CD4-positive, alpha-beta T cell (primary cell): ENCODE measurements around the gene ZBTB47. TPM values are rescaled to one million over a fixed set of nuclear protein-coding genes. Genes with fewer than 3 reads are reported as not detected.
A peak's percentile ranks its signal among the peaks of the same experiment; 100 is the strongest.

Experiments used
- ATAC-seq: fragments of 200-7000 bp; cut with Tn5 transposase; one replicate; pipeline ENCODE4 v1.10.0; 2022; ENCODE audit warnings: mild to moderate bottlenecking; ENCODE audit not compliant: poor library complexity
- CTCF ChIA-PET: fragments of 350-600 bp; sonication (Branson Sonifier 250); formaldehyde crosslinking; loops from one replicate; lab custom pipeline; 2021; ENCODE audit warnings: antibody characterized with exemption, inconsistent platforms; lab: Charles Lee
- POLR2A ChIA-PET: fragments of 350-600 bp; sonication (Branson Sonifier 250); formaldehyde crosslinking; loops from one replicate; lab custom pipeline; 2021; ENCODE audit warnings: antibody characterized with exemption, inconsistent platforms; lab: Charles Lee
- DNase-seq, 14 experiments: peaks; one replicate each; pipeline ENCODE4 v3.0.0-alpha.2; 2013 to 2020; ENCODE audit warnings: mixed read lengths in 2 of 14
- H3K27ac ChIP-seq, 2 donors: one replicate each; pipeline versions ENCODE4 v1.5.1 to v1.7.0; 2013; ENCODE audit warnings: low read length in 2 of 2, low read depth in 1 of 2, mild to moderate bottlenecking in 1 of 2
- H3K27me3 ChIP-seq, 2 experiments: 1 replicate in 1 of 2; 2 replicates in 1 of 2; pipeline versions ENCODE4 v1.6.1 to v1.7.0; 2013; ENCODE audit warnings: low read length in 2 of 2, control low read depth in 1 of 2, mild to moderate bottlenecking in 1 of 2, moderate library complexity in 1 of 2; ENCODE audit not compliant: insufficient read depth in 2 of 2, control insufficient read depth in 1 of 2
- H3K36me3 ChIP-seq: one replicate; pipeline ENCODE4 v1.6.1; 2013; ENCODE audit warnings: low read length, control low read depth; ENCODE audit not compliant: insufficient read depth
- H3K4me1 ChIP-seq: one replicate; pipeline ENCODE4 v1.6.1; 2013; ENCODE audit warnings: low read length, control low read depth; ENCODE audit not compliant: insufficient read depth
- H3K4me3 ChIP-seq: one replicate; pipeline ENCODE4 v1.5.1; 2013; ENCODE audit warnings: mild to moderate bottlenecking, low read length, moderate library complexity
- H3K9me3 ChIP-seq, 2 experiments: 1 replicate in 1 of 2; 2 replicates in 1 of 2; pipeline versions ENCODE4 v1.6.1 to v1.7.0; 2013; ENCODE audit warnings: low read length in 2 of 2, mild to moderate bottlenecking in 2 of 2, control low read depth in 1 of 2, moderate library complexity in 1 of 2; ENCODE audit not compliant: control insufficient read depth in 1 of 2, insufficient read depth in 1 of 2
- H3K27ac Mint-ChIP-seq: one replicate; pipeline ENCODE4 v1.8.0; 2020; ENCODE audit warnings: mixed read lengths
- H3K27me3 Mint-ChIP-seq: one replicate; pipeline ENCODE4 v1.8.0; 2021; ENCODE audit warnings: mixed read lengths
- H3K36me3 Mint-ChIP-seq: one replicate; pipeline ENCODE4 v1.8.0; 2021; ENCODE audit warnings: low read depth, mixed read lengths
- H3K4me1 Mint-ChIP-seq: one replicate; pipeline ENCODE4 v1.8.0; 2021; ENCODE audit warnings: low read depth, mixed read lengths
- H3K4me3 Mint-ChIP-seq: one replicate; pipeline ENCODE4 v1.8.0; 2020; ENCODE audit warnings: mild to moderate bottlenecking, mixed read lengths
- H3K9me3 Mint-ChIP-seq: one replicate; pipeline ENCODE4 v1.8.0; 2020; ENCODE audit warnings: mixed read lengths
- CTCF ChIP-seq: fragments of 200-600 bp; IDR thresholded peaks from one replicate; pipeline ENCODE4 v1.8.0; 2022; ENCODE audit warnings: antibody characterized with exemption, mild to moderate bottlenecking
- intact Hi-C, 2 experiments: fragments of 100-400 bp; cut with DNase I in 1 of 2; cut with micrococcal nuclease in 1 of 2; formaldehyde crosslinking; loops; one replicate each; pipeline versions ENCODE4 v1.15.1 to v1.9.0; 2023 to 2025; cut with DNase I, micrococcal nuclease
- total RNA-seq, 174 experiments: library from RNA in 2 of 174; stranded (reverse) in 2 of 174; gene quantifications; one replicate each; pipeline ENCODE4 v1.2.3 and lab custom pipeline; 2021 to 2026

Gene ZBTB47
- total RNA-seq, 2 experiments from 2014 or later = 0.47 to 0.80 TPM

DNA sequence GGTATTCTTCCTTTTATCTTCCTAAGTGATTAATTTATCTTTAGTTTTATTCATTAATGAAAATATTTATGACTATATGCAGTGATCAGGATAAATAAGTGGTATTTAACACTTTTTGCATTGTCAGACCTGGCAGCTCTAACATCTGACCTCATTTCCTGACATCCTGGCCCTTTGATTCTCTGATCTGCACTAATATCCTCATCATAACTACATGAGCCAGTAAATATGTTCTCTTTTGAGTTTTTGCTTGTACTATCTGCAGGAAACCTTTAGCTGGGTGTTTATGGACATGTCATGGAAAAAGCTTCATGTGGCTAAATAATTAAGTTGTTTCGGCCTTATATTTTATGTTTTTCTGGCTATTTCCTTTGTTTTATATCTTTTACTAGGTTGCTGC, 42.5 kb upstream of the ZBTB47 start:
- ATAC-seq (peak; percentile 74), DNase-seq (peak in 3 of 14 experiments; percentile 40 to 63 (median 41))
- peaks cover 31% of the 10 kb centered on the region for H3K36me3 ChIP-seq
- peaks cover 23% of the 10 kb centered on the region for H3K4me1 ChIP-seq
- Mint-ChIP-seq H3K4me1 (peaks cover 84% of the 10 kb centered on the region), H3K27me3 (no peaks in the 10 kb centered on the region), H3K4me3 (peak overlapping the region; percentile 5), H3K27ac (peak overlapping the region; percentile 59), H3K36me3 (peaks cover 66% of the 10 kb centered on the region), H3K9me3 (no peaks in the 10 kb centered on the region)
- H3K27ac ChIP-seq = peak overlapping the region in 1 of 2 donors; percentile 32
- TF ChIP-seq CTCF = no peak
- ChIA-PET POLR2A (interaction anchor here (1.1 to 1.5 kb wide), 3 partner anchors 10 to 34 kb away, joined by 3 to 13 read pairs (median 4); partner anchors contain the start of genes NKTR and SS18L2), CTCF (interaction anchor here (1.9 kb wide), 1 partner anchor 29 kb away, joined by 4 read pairs; the partner anchor contains the start of gene SEC22C)
- intact Hi-C loops = loop anchor here in 1 of 2 experiments (5.0 kb wide), 1 partner anchor 36 kb away; no protein-coding TSS in a partner anchor
- H3K9me3 ChIP-seq = no peaks in the 10 kb centered on the region
- H3K27me3 ChIP-seq = no peaks in the 10 kb centered on the region
- no peak overlapping the region for H3K4me3 ChIP-seq

DNA sequence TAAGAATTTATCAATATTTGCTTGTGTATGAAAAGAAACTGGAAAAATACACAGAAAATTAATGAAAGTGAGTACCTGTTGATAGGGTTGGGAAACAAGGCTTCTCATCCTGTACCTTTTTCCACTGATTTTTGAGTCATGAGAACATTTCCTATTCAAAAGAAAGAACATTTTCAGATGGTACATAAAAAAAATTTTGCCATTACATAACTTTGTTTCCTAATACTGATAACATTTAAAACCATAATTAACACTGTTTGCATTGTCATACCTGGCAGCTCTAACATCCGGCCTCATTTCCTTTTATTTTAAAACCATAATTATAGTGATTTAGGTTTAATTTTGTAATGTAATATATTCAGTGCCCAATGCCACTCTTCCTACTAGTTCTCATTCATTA, 41.3 kb upstream of the ZBTB47 start:
- peaks cover 68% of the 10 kb centered on the region for H3K36me3 Mint-ChIP-seq
- no peaks in the 10 kb centered on the region for H3K27me3 ChIP-seq
- peaks cover 31% of the 10 kb centered on the region for H3K36me3 ChIP-seq
- H3K27ac Mint-ChIP-seq = no peak overlapping the region
- ChIA-PET POLR2A (interaction anchor here (2.0 to 4.4 kb wide), 2 partner anchors 11 to 30 kb away, joined by 8 to 17 read pairs; partner anchors contain the start of genes NKTR and SEC22C), CTCF (interaction anchor here (0.8 to 2.0 kb wide), 2 partner anchors 14 to 65 kb away, joined by 3 to 5 read pairs; no protein-coding TSS in a partner anchor)
- no peak overlapping the region for H3K27ac ChIP-seq
- DNase-seq = peak in 1 of 14 experiments; percentile 52
- intact Hi-C loops = loop anchor here in 1 of 2 experiments (5.0 kb wide), 1 partner anchor 35 kb away; no protein-coding TSS in a partner anchor
- no peaks in the 10 kb centered on the region for H3K9me3 ChIP-seq
- H3K4me1 Mint-ChIP-seq = peaks cover 83% of the 10 kb centered on the region
- H3K9me3 Mint-ChIP-seq = no peaks in the 10 kb centered on the region
- no peak overlapping the region for H3K4me3 Mint-ChIP-seq
- no peak for ATAC-seq
- no peak for TF ChIP-seq CTCF
- no peak overlapping the region for H3K4me3 ChIP-seq
- no peaks in the 10 kb centered on the region for H3K27me3 Mint-ChIP-seq
- peaks cover 23% of the 10 kb centered on the region for H3K4me1 ChIP-seq

DNA sequence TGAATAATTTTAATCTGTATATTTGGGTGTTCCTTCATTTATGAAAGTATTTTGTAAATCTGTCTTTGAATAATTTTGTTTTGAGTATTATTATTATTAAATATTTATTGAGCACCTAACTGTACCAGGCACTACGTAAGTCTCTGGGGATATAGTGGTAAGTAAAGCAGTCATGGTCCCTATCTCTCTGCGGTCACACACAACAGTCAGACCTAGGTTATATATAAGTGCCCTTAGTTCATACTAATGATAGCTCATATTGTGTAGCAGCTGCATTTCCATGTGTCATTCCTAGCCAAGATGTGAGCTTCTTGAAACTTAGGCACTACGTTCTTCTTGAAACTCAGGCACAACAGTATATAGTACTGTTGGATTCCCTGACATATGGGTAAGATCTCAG, 40.6 kb upstream of the ZBTB47 start:
- no peak for TF ChIP-seq CTCF
- peaks cover 78% of the 10 kb centered on the region for H3K4me1 Mint-ChIP-seq
- H3K9me3 Mint-ChIP-seq = no peaks in the 10 kb centered on the region
- no peak overlapping the region for H3K27ac ChIP-seq
- H3K4me1 ChIP-seq = peaks cover 22% of the 10 kb centered on the region
- peaks cover 24% of the 10 kb centered on the region for H3K36me3 ChIP-seq
- peak overlapping the region; percentile 37 for H3K27ac Mint-ChIP-seq
- H3K9me3 ChIP-seq = no peaks in the 10 kb centered on the region
- no peak overlapping the region for H3K4me3 Mint-ChIP-seq
- peaks cover 65% of the 10 kb centered on the region for H3K36me3 Mint-ChIP-seq
- intact Hi-C loops = loop anchor here in 1 of 2 experiments (5.0 kb wide), 1 partner anchor 34 kb away; no protein-coding TSS in a partner anchor
- ChIA-PET POLR2A (interaction anchor here (2.0 to 4.4 kb wide), 2 partner anchors 12 to 30 kb away, joined by 8 to 17 read pairs; partner anchors contain the start of genes NKTR and SEC22C), CTCF (interaction anchor here (0.8 to 2.0 kb wide), 6 partner anchors 11 to 111 kb away, joined by 3 to 20 read pairs (median 5); partner anchors contain the start of genes NKTR and VIPR1)
- H3K4me3 ChIP-seq = no peak overlapping the region
- H3K27me3 Mint-ChIP-seq = no peaks in the 10 kb centered on the region
- no peak for DNase-seq
- H3K27me3 ChIP-seq = no peaks in the 10 kb centered on the region
- ATAC-seq = no peak
